HCT116 (cell line): ENCODE results near the gene PRKCA.

Source experiments
- CEBPB ChIP-seq: IDR thresholded peaks from 2 replicates; pipeline ENCODE4 v1.6.1; 2012; ENCODE audit warnings: low read depth
- CTCF ChIP-seq, 3 experiments: fragments of 200-600 bp in 1 of 3; sonication (generic) in 1 of 3; IDR thresholded peaks in 2 of 3; conservative IDR thresholded peaks in 1 of 3; 2 replicates each; pipeline ENCODE4 v1.5.1; 2012 to 2017; ENCODE audit warnings: low read depth in 2 of 3, low read length in 2 of 3, antibody characterized with exemption in 1 of 3, borderline replicate concordance in 1 of 3, control low read depth in 1 of 3, mild to moderate bottlenecking in 1 of 3, mixed read lengths in 1 of 3, mixed run types in 1 of 3, moderate library complexity in 1 of 3; ENCODE audit not compliant: insufficient read depth in 1 of 3
- EZH2 ChIP-seq: fragments of 200-600 bp; sonication (generic); IDR thresholded peaks from 2 replicates; pipeline ENCODE4 v1.6.1; 2017; ENCODE audit warnings: antibody characterized with exemption, mixed run types
- JUND ChIP-seq: IDR thresholded peaks from 2 replicates; pipeline ENCODE4 v1.6.1; 2012
- POLR2A ChIP-seq: IDR thresholded peaks from 2 replicates; pipeline ENCODE4 v1.7.0; 2011; ENCODE audit warnings: borderline replicate concordance; ENCODE audit not compliant: insufficient read depth, insufficient read length; ENCODE audit errors: extremely low read depth
- POLR2AphosphoS5 ChIP-seq: IDR thresholded peaks from 2 replicates; pipeline ENCODE4 v1.6.1; 2011; ENCODE audit warnings: mild to moderate bottlenecking, low read depth, low read length, moderate library complexity
- RAD21 ChIP-seq: IDR thresholded peaks from 2 replicates; pipeline ENCODE4 v1.6.1; 2012; ENCODE audit warnings: low read depth, mild to moderate bottlenecking
- REST ChIP-seq: IDR thresholded peaks from 2 replicates; pipeline ENCODE4 v1.6.1; 2012; ENCODE audit warnings: low read depth
- SIN3A ChIP-seq: IDR thresholded peaks from 2 replicates; pipeline ENCODE4 v1.6.1; 2012; ENCODE audit warnings: low read depth
- SRF ChIP-seq: IDR thresholded peaks from 2 replicates; pipeline ENCODE4 v1.6.1; 2012; ENCODE audit warnings: low read depth
- TCF7L2 ChIP-seq: IDR thresholded peaks from 2 replicates; pipeline ENCODE4 v1.7.0; 2011; ENCODE audit warnings: borderline replicate concordance, inconsistent platforms; ENCODE audit not compliant: insufficient read depth, insufficient read length; ENCODE audit errors: extremely low read depth
- TF ChIP-seq, protein P1 (sequence below): IDR thresholded peaks from 2 replicates; pipeline ENCODE4 v1.6.1; 2012
- TF ChIP-seq, protein P2 (sequence below): IDR thresholded peaks from 2 replicates; pipeline ENCODE4 v1.6.1; 2011; ENCODE audit warnings: mild to moderate bottlenecking, low read length, moderate library complexity; ENCODE audit not compliant: insufficient replicate concordance; ENCODE audit errors: extremely low read depth

- no peak for TF ChIP-seq POLR2A
- TF ChIP-seq REST: no peak
- no peak for TF ChIP-seq SIN3A
- no peak for TF ChIP-seq EZH2
- TF ChIP-seq, protein P1, sequence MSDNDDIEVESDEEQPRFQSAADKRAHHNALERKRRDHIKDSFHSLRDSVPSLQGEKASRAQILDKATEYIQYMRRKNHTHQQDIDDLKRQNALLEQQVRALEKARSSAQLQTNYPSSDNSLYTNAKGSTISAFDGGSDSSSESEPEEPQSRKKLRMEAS: no peak
- TF ChIP-seq, protein P2, sequence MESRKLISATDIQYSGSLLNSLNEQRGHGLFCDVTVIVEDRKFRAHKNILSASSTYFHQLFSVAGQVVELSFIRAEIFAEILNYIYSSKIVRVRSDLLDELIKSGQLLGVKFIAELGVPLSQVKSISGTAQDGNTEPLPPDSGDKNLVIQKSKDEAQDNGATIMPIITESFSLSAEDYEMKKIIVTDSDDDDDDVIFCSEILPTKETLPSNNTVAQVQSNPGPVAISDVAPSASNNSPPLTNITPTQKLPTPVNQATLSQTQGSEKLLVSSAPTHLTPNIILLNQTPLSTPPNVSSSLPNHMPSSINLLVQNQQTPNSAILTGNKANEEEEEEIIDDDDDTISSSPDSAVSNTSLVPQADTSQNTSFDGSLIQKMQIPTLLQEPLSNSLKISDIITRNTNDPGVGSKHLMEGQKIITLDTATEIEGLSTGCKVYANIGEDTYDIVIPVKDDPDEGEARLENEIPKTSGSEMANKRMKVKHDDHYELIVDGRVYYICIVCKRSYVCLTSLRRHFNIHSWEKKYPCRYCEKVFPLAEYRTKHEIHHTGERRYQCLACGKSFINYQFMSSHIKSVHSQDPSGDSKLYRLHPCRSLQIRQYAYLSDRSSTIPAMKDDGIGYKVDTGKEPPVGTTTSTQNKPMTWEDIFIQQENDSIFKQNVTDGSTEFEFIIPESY: no peak
- no peak for TF ChIP-seq CTCF (IDR thresholded peaks at IDR 0.05 in 2 of 3, conservative IDR thresholded peaks at IDR 0.05 in 1 of 3; ENCODE audit: borderline replicate concordance in 1 of 3, insufficient read depth in 1 of 3, low read depth in 2 of 3, low read length in 2 of 3)
- TF ChIP-seq RAD21: no peak
- no peak for TF ChIP-seq SRF
- TF ChIP-seq CEBPB: no peak
- no peak for TF ChIP-seq POLR2AphosphoS5
- no peak for TF ChIP-seq TCF7L2
- TF ChIP-seq JUND: no peak
Measured at GRCh38 chr17:66750116-66750515, 447.7 kb downstream of the PRKCA start.
